Measurements from ENCODE around the gene EYS.

DNA sequence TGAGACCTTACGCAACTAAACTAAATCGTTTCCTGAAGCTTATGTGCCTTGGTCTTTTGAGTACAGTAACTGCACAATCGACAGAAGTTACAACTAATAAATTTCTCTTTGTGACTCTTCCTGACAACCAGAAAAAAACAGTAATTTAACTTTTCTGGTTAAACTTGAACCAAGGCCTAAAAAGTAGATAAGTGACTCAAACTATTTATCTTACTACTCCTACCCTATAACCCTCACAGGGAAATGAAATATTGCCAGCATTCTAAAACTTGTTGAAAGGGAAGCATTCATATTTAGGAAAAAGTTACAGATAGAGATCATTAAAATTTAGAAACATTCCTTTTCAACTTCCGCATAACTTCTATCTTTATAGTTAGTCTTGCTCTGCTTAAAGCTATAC lies 1034.4 kb downstream of the EYS start:
- TF ChIP-seq TAF1 (IDR thresholded peaks at IDR 0.05; ENCODE audit: borderline replicate concordance, insufficient read depth, low read length), result no peak
- no peak for TF ChIP-seq POLR2AphosphoS5 (IDR thresholded peaks at IDR 0.05; ENCODE audit: low read depth, low read length)
- TF ChIP-seq, protein P1, sequence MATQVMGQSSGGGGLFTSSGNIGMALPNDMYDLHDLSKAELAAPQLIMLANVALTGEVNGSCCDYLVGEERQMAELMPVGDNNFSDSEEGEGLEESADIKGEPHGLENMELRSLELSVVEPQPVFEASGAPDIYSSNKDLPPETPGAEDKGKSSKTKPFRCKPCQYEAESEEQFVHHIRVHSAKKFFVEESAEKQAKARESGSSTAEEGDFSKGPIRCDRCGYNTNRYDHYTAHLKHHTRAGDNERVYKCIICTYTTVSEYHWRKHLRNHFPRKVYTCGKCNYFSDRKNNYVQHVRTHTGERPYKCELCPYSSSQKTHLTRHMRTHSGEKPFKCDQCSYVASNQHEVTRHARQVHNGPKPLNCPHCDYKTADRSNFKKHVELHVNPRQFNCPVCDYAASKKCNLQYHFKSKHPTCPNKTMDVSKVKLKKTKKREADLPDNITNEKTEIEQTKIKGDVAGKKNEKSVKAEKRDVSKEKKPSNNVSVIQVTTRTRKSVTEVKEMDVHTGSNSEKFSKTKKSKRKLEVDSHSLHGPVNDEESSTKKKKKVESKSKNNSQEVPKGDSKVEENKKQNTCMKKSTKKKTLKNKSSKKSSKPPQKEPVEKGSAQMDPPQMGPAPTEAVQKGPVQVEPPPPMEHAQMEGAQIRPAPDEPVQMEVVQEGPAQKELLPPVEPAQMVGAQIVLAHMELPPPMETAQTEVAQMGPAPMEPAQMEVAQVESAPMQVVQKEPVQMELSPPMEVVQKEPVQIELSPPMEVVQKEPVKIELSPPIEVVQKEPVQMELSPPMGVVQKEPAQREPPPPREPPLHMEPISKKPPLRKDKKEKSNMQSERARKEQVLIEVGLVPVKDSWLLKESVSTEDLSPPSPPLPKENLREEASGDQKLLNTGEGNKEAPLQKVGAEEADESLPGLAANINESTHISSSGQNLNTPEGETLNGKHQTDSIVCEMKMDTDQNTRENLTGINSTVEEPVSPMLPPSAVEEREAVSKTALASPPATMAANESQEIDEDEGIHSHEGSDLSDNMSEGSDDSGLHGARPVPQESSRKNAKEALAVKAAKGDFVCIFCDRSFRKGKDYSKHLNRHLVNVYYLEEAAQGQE (IDR thresholded peaks at IDR 0.05; ENCODE audit: insufficient read depth in 1 of 2, low read depth in 2 of 2, low read length in 2 of 2), result no peak
- no peak for TF ChIP-seq SIN3A (IDR thresholded peaks at IDR 0.05; ENCODE audit: borderline replicate concordance, insufficient read depth, low read length)
- TF ChIP-seq FOXP2 (optimal IDR thresholded peaks at IDR 0.05; ENCODE audit: borderline replicate concordance, extremely low read depth, extremely low read length, insufficient read depth), result no peak
